Measurements from ENCODE around the gene NUP210. TPM values are rescaled to one million over a fixed set of nuclear protein-coding genes. Genes with fewer than 3 reads are reported as not detected.

The NUP210 gene
- total RNA-seq, 1 experiment from 2014 or later, result 11.4 TPM

DNA sequence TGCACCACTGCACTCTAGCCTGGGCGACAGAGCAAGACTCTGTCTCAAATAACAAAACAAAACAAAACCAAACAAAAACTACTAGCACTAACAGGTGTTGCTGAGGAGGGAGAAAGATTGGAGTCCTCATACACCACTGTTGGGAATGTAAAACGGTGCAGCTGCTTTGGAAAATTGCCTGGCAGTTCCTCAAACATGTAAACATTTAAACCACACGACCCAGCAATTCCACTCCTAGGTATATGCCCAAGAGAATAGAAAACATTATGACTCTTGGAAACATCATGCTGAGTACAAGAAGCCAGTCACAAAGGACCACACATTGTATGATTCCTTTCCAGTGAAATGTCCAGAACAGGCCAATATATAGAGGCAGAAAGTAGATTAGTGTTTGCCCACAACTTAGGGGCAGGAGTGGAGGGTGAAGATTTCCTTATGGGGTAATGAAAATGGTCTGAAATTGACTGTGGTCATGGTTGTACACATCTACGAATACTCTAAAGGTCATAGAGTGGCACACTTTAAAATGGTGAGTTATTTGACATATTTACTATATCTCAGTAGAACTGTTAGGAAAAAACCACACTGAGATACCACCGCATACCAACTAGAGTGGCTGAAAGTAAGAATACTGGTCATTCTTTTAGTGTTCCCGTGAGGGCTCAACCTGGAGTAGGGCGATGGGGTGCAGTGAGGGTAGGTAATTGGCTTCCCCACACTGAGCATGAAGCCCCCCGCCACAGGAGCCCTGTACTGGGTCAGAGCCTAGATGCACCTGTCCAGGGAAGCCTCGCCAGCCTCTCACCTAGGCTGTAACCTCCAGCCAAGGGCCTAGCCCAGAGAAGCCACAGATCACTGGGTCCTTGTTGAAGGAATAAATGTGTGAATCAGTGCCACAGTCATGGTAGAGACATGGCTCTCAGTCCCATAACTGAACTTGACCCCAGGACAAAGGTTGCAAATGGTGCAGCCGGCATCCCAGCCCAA lies 131.1 kb downstream of the NUP210 start:
- ChIA-PET POLR2A (ENCODE audit: low non-redundant PET) (no interaction called here), CTCF (no interaction called here)
- no peak for TF ChIP-seq EZH2 (IDR thresholded peaks at IDR 0.05; ENCODE audit: borderline replicate concordance, low read depth, low read length, poor library complexity, severe bottlenecking)
- TF ChIP-seq, protein P1, sequence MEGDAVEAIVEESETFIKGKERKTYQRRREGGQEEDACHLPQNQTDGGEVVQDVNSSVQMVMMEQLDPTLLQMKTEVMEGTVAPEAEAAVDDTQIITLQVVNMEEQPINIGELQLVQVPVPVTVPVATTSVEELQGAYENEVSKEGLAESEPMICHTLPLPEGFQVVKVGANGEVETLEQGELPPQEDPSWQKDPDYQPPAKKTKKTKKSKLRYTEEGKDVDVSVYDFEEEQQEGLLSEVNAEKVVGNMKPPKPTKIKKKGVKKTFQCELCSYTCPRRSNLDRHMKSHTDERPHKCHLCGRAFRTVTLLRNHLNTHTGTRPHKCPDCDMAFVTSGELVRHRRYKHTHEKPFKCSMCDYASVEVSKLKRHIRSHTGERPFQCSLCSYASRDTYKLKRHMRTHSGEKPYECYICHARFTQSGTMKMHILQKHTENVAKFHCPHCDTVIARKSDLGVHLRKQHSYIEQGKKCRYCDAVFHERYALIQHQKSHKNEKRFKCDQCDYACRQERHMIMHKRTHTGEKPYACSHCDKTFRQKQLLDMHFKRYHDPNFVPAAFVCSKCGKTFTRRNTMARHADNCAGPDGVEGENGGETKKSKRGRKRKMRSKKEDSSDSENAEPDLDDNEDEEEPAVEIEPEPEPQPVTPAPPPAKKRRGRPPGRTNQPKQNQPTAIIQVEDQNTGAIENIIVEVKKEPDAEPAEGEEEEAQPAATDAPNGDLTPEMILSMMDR (conservative IDR thresholded peaks at IDR 0.05; ENCODE audit: low read depth, low read length), result no peak
- H3K36me3 ChIP-seq (ENCODE audit: insufficient read depth, low read length, poor library complexity, severe bottlenecking), result no peaks in the 10 kb centered on the region
- no TSS peak for BruUV-seq (replicated peaks)
- no peak overlapping the region for H3K4me3 ChIP-seq (ENCODE audit: low read depth, low read length, poor library complexity, severe bottlenecking)
- peaks cover 6% of the 10 kb centered on the region for H3K27me3 ChIP-seq (replicated peaks; ENCODE audit: insufficient read depth, low read depth, low read length, poor library complexity)
- no peak for DNase-seq (ENCODE audit: low spot score)
- H3K4me1 ChIP-seq (ENCODE audit: insufficient read depth, low read length, poor library complexity, severe bottlenecking), result no peaks in the 10 kb centered on the region
- no peak overlapping the region for H3K27ac ChIP-seq (ENCODE audit: low read depth, low read length, poor library complexity, severe bottlenecking)
- intact Hi-C loops (cut with micrococcal nuclease; ENCODE audit: unreplicated experiment), result no loop called here
- H3K9me3 ChIP-seq (ENCODE audit: low read depth, low read length, poor library complexity, severe bottlenecking), result peaks cover 21% of the 10 kb centered on the region

DNA sequence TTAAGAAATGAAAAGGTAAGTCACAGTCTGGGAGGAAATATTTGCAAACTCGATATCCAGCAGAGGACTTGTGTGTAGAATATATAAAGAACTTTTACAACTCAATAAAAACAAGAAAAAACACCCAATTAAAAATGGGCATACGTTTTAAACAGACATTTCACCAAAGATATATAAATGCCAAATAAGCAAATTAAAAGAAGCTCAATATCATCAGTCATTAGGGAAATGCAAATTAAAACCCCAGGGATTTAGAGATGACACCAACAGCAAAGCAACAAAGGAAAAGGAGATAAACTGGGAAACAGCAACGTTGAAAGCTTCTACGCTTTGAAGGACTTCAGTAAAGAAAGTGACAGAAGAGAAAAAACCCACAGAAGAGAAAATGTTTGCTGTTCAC lies 132.3 kb downstream of the NUP210 start:
- ChIA-PET POLR2A (ENCODE audit: low non-redundant PET) (no interaction called here), CTCF (no interaction called here)
- DNase-seq (ENCODE audit: low spot score), result no peak
- Histone ChIP-seq H3K9me3 (ENCODE audit: low read depth, low read length, poor library complexity, severe bottlenecking) (peaks cover 26% of the 10 kb centered on the region), H3K4me1 (ENCODE audit: insufficient read depth, low read length, poor library complexity, severe bottlenecking) (no peaks in the 10 kb centered on the region), H3K27me3 (replicated peaks; ENCODE audit: insufficient read depth, low read depth, low read length, poor library complexity) (peaks cover 15% of the 10 kb centered on the region), H3K4me3 (ENCODE audit: low read depth, low read length, poor library complexity, severe bottlenecking) (no peak overlapping the region), H3K27ac (ENCODE audit: low read depth, low read length, poor library complexity, severe bottlenecking) (no peak overlapping the region), H3K36me3 (ENCODE audit: insufficient read depth, low read length, poor library complexity, severe bottlenecking) (no peaks in the 10 kb centered on the region)
- no peak for TF ChIP-seq EZH2 (IDR thresholded peaks at IDR 0.05; ENCODE audit: borderline replicate concordance, low read depth, low read length, poor library complexity, severe bottlenecking)
- TF ChIP-seq, protein P1 (conservative IDR thresholded peaks at IDR 0.05; ENCODE audit: low read depth, low read length), result no peak
- no TSS peak for BruUV-seq (replicated peaks)
- intact Hi-C loops (cut with micrococcal nuclease; ENCODE audit: unreplicated experiment), result no loop called here

DNA sequence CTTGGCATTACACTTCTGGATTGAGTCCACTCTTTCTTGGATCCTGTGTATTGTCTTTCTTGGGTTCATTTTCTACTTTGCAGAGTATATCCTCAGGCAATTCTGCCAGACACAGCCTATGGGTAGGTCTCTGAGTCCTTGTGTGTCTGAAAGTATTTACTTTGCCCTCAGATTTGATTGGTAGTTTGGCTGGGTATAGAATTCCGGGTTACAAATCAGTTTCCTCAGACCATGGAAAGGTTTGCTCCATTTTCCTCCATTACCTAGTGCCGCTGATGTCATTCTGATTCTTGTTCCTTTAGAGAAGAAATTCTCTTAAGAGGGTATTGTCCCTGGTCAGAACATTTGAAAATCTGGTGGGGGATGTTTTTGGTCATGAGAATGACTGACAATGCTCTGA lies 133.2 kb downstream of the NUP210 start:
- Histone ChIP-seq H3K9me3 (ENCODE audit: low read depth, low read length, poor library complexity, severe bottlenecking) (peaks cover 26% of the 10 kb centered on the region), H3K27ac (ENCODE audit: low read depth, low read length, poor library complexity, severe bottlenecking) (no peak overlapping the region), H3K4me3 (ENCODE audit: low read depth, low read length, poor library complexity, severe bottlenecking) (no peak overlapping the region), H3K36me3 (ENCODE audit: insufficient read depth, low read length, poor library complexity, severe bottlenecking) (no peaks in the 10 kb centered on the region), H3K4me1 (ENCODE audit: insufficient read depth, low read length, poor library complexity, severe bottlenecking) (no peaks in the 10 kb centered on the region), H3K27me3 (replicated peaks; ENCODE audit: insufficient read depth, low read depth, low read length, poor library complexity) (peaks cover 23% of the 10 kb centered on the region)
- ChIA-PET CTCF (no interaction called here), POLR2A (ENCODE audit: low non-redundant PET) (no interaction called here)
- TF ChIP-seq, protein P1 (conservative IDR thresholded peaks at IDR 0.05; ENCODE audit: low read depth, low read length), result no peak
- TF ChIP-seq EZH2 (IDR thresholded peaks at IDR 0.05; ENCODE audit: borderline replicate concordance, low read depth, low read length, poor library complexity, severe bottlenecking), result no peak
- DNase-seq (ENCODE audit: low spot score), result no peak
- intact Hi-C loops (cut with micrococcal nuclease; ENCODE audit: unreplicated experiment), result no loop called here
- BruUV-seq (replicated peaks), result no TSS peak

Data from A673 (cell line).